ENCODE data around the gene GTPBP6.
"Not testable (repeated sequence)": the region's sequence is repeated elsewhere in the genome, so short reads cannot be mapped to it uniquely, and the experiment has no call there.

The GTPBP6 gene

DNA sequence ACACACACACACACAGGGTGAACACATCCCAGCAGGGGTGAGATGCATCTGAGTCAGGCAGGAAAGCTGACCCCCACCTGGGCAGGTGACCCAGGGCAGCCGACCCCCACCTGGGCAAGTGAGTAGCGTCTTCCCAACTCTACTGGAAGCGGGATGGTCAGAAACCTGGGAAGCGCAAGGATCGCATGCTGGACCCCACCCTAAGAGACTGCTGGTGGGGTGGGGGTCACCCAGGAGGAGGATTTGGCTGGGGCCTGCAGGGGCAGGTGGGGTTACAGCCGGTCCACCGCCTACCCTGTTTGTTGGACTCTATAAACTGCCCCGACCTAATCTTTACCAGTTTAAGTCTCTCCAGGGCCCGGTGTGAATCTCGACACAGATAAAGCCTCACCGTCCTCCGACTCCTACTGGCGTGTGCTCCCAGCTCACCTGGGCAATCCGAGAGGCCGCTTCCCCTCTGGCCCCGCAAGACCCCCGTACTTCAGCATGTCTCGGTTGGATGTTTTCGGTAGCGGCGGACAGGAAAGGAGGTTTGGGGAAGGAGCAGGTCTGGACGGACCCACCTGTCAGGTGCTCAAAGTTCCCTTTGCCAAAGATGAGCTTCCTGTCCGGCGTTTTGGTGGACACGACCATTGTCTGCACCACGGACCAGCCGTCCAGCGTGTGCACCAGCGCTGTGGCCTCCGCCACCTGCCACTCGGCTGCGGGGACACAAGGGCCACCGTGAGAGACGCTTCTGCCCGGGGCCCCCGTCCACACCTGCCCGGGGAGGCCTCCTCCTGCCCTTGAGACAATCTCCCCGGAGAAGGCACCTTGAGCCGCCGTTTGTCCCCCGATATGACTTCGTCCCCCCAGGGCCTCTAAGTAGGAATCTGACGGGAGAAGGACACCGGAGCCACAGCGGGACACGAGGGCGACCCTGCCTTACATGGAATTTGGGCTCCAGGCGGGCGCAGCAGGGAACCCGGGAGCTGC is 2.0 kb downstream of the GTPBP6 start:
- DNase-seq (ENCODE audit: low spot score) = no peak

DNA sequence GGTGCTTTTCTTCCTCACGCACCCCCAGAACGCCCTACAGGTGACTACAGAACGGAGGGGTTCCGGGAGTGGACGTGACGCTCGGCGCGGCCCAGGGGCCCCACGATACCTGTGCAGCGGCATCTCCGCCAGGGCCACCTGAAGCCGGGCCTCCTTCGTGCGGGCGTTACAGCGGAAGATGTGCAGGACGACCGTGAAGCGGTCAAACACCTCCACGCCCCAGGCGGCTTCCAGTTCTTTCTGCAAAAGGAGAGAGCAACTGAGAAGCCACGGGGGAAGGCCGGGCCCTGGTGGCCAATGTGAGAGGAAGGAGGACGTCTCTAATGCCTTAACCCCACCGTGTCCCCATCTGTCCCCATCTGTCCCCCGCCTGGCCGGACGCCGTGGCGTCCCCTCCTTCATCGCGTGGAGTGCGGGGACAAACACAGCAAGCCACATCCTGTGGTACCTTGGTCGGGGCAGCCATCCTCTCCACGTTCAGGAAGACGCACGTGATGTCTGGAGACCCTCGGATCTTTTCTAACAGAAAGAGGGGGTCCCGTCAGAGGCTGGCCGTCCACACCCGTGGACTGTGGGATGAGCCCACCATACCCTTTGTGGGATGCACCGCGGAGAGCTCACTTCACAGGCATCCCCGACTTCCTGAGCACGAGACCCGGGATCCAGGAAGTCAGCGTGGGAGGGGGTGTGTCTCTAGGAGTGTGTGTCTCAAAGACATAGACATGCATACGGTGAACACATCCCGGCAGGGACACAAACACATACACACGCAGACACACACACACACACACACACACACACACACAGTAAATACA is 3.6 kb downstream of the GTPBP6 start:
- DNase-seq (ENCODE audit: low spot score) = no peak

DNA sequence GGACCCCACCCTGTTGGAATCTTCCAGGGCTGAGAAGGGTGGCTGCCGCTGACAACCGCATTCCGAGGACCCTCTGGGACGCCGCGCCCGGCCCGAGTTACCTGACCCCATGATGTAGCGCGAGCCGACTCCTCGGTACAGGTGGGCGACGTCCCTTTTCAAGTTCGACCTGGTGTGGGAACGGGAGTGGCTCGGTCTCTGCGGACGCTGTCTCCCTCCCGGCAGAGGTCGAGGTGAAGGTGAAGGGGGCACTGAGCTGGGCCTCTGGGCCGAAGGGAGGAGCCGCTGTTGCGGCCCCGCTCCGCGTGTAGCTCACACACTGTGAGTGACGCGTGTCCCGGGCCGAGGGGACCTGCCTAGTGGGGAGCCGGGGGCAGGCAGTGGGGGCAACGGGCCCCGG is 4.5 kb downstream of the GTPBP6 start:
- no peak for DNase-seq (ENCODE audit: low spot score)

DNA sequence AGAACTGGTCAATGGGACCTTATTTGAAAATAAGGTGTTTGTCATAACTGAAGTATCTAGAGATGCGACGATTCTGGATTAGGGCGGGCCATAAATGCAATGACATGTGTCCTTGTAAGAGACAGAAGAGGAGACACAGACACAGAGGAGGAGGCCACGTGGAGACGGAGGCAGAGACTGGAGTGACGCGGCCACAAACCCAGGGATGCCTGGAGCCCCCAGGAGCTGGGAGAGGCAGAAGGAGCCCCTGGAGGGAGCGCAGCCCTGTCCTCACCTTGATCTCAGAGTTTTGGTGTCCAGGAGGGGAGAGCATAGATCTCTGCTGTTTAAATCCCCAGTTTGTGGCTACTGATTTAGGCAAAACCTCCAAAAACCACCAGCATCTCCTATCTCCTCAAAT is 5.0 kb downstream of the GTPBP6 start:
- DNase-seq (ENCODE audit: low spot score) = no peak

DNA sequence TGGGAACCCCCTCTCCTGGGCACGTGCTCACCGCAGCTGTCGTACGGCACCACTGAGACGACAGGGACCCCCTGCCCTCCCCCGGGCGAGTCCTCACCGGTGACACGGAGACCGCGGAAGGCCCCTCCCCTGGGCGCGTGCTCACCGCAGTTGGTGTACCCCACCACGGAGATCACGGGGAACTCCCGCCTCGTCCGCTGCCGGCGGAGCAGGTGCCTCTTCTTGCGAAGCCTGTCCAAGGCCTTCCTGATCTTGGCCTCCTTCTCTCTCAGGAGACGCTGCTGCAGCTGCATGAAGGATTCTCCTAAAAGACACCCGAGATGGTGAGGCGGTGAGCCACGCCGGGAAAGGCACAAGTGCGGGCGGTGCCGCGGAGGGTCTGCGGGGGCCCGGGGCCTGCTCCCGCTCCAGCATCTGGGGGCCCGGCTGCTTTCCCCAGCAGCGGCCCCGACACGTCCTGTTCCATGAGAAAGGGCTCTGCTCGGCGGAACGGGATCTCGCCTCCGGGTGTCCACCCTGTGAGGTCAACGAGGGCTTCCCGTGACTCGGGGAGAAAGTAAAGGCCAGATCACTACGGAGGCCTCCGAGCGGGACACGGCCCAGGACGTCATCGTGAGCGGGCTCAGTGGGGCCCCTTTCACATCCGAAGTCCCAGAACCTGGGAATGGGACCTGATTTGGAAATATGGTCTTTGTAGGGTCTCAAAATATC is 5.8 kb downstream of the GTPBP6 start:
- DNase-seq (ENCODE audit: low spot score) = no peak

- no peak for DNase-seq (ENCODE audit: low spot score)
Observed at GRCh38 chrX:311156-312129, 7.2 kb downstream of the GTPBP6 start.

- DNase-seq (ENCODE audit: low spot score) = no peak
Observed at GRCh38 chrX:310621-311155, 7.9 kb downstream of the GTPBP6 start.

GRCh38 chrX:308821-309520 is 9.6 kb downstream of the GTPBP6 start:
- no peak for DNase-seq (ENCODE audit: low spot score)

DNA sequence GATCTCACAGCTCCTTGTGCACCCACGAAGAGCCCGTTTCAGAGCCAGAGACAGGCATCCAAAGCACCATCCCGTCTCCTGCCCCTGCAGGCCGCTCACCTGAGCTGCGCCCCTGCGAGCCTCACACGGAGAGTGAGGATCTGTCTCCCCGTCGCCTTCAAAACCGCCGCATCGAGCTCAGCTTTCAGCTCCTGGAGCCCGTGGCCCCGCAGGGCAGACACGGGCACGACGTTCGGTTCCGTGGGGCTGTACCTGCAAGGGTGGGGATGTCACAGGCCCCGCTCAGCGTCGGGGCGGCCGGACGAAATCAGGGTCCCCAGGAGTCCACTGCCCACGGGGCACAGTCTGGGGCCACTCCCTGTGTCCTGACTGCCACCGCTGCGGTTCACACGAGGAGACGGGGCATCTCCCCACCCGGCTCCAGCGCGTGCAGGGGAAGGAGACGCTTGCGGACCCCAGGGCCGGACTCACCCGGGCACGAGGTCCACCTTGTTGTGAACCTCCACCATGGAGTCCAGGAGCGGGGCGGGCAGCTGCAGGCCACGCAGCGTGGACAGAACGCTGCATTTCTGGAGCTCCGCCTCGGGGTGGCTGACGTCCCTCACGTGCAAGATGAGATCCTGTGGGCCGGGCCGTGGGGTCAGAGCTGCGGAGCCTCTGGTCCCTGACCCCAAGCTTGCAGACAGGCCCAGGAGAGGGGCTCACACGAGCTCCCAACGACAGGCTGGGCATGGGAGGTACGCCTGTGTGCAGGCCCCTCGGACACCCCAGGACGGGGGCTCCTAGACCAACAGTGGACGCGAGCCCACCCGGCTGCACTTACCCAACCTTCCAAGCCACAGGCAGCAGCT is 11.1 kb downstream of the GTPBP6 start:
- DNase-seq (ENCODE audit: low spot score) = no peak

DNA sequence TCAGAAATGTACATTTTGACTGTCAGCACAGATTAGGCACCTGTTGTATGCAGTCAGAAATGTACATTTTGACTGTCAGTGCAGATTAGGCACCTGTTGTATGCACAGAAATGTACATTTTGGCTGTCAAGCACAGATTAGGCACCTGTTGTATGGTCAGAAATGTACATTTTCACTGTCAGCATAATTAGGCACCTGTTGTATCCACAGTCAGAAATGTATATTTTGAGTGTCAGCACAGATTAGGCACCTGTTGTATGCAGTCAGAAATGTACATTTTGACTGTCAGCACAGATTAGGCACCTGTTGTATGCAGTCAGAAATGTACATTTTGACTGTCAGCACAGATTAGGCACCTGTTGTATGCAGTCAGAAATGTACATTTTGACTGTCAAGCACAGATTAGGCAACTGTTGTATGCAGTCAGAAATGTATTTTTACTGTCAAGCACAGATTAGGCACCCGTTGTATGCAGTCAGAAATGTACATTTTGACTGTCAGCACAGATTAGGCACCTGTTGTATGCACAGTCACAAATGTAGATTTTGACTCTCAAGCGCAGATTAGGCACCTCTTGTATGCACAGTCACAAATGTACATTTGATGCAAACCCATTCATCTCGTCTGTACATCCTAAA is 11.9 kb downstream of the GTPBP6 start:
- not testable (repeated sequence) for DNase-seq (ENCODE audit: low spot score)

DNA sequence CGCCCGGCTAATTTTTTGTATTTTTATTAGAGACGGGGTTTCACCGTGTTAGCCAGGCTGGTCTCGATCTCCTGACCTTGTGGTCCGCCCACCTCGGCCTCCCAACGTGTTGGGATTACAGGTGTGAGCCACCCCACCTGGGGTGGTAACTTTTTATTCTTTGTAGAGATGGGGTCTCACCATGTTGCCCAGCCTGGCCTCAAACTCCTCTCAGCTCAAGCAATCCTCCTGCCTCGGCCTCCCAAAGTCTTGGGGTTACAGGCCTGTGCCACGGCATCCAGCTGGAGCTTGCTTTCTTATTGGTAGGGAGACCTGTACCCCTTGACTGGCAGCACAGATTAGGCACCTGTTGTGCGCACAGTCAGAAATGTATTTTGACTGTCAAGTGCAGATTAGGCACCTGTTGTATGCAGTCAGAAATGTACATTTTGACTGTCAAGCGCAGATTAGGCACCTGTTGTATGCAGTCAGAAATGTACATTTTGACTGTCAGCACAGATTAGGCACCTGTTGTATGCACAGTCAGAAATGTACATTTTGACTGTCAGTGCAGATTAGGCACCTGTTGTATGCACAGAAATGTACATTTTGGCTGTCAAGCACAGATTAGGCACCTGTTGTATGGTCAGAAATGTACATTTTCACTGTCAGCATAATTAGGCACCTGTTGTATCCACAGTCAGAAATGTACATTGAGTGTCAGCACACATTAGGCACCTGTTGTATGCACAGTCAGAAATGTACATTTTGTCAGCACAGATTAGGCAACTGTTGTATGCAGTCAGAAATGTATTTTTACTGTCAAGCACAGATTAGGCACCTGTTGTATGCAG is 12.6 kb downstream of the GTPBP6 start:
- not testable (repeated sequence) for DNase-seq (ENCODE audit: low spot score)

GRCh38 chrX:302975-303374 is 15.6 kb downstream of the GTPBP6 start:
- DNase-seq (ENCODE audit: low spot score) = no peak

DNA sequence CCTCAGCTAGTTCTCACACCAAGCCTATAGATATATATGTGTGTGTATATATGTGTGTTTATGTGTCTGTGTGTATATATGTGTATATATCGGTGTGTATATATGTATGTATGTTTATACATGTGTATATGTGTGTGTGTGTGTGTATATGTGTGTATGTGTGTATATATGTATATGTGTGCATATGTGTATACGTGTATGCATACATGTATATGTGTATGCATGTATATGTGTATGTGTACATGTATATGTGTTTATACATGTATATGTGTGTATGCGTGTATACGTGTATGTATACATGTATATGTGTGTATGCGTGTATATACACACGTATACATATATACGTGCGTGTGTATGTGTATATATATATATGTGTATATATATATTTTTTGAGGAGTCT is 18.3 kb downstream of the GTPBP6 start:
- DNase-seq (ENCODE audit: low spot score) = no peak

- no peak for DNase-seq (ENCODE audit: low spot score)
Observed at GRCh38 chrX:298993-299392, 19.6 kb downstream of the GTPBP6 start.

GRCh38 chrX:295136-295535 is 23.5 kb downstream of the GTPBP6 start:
- no peak for DNase-seq (ENCODE audit: low spot score)

- no peak for DNase-seq (ENCODE audit: low spot score)
Observed at GRCh38 chrX:292900-293897, 25.4 kb downstream of the GTPBP6 start.
